WTC11 (cell line): ENCODE data around the gene PTPRN2.
"Not testable (repeated sequence)": the region's sequence is repeated elsewhere in the genome, so short reads cannot be mapped to it uniquely, and the experiment has no call there.

Experiments used
- CREM ChIP-seq: sonication (generic); formaldehyde crosslinking; IDR thresholded peaks from 2 replicates; pipeline ENCODE4 v1.8.1; 2022; ENCODE audit warnings: mild to moderate bottlenecking, missing genetic modification reagents, moderate library complexity
- CTCF ChIP-seq: fragments of 200-600 bp; IDR thresholded peaks from 2 replicates; pipeline ENCODE4 v1.8.0; 2022; ENCODE audit warnings: antibody characterized with exemption
- IRF2 ChIP-seq: sonication (generic); formaldehyde crosslinking; IDR thresholded peaks from 2 replicates; pipeline ENCODE4 v1.8.0; 2022; ENCODE audit warnings: low read depth, missing genetic modification reagents, borderline replicate concordance
- NFATC4 ChIP-seq: fragments of 250-450 bp; sonication (Bioruptor Pico); IDR thresholded peaks from 2 replicates; pipeline ENCODE4 v1.9.0; 2021; ENCODE audit warnings: mild to moderate bottlenecking
- RORB ChIP-seq: fragments of 250-450 bp; sonication (Bioruptor Pico); IDR thresholded peaks from 2 replicates; pipeline ENCODE4 v1.9.0; 2021; ENCODE audit warnings: mild to moderate bottlenecking
- TF ChIP-seq, protein P1 (sequence below): sonication (generic); formaldehyde crosslinking; IDR thresholded peaks from 2 replicates; pipeline ENCODE4 v1.8.0; 2023; ENCODE audit warnings: missing genetic modification reagents

- not testable (repeated sequence) for TF ChIP-seq IRF2 (CRISPR knock-in tag); CREM (CRISPR knock-in tag); RORB; CTCF; NFATC4
- TF ChIP-seq, protein P1, sequence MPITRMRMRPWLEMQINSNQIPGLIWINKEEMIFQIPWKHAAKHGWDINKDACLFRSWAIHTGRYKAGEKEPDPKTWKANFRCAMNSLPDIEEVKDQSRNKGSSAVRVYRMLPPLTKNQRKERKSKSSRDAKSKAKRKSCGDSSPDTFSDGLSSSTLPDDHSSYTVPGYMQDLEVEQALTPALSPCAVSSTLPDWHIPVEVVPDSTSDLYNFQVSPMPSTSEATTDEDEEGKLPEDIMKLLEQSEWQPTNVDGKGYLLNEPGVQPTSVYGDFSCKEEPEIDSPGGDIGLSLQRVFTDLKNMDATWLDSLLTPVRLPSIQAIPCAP (CRISPR knock-in tag): not testable (repeated sequence)
Measured at GRCh38 chr7:158418395-158418794, 169.2 kb downstream of the PTPRN2 start.
